HEK293 (cell line): ENCODE measurements around the gene CHIT1.

Source experiments
- CTCF ChIA-PET: fragments of 350-600 bp; formaldehyde crosslinking; extraction: SDS; loops from one replicate; lab custom pipeline; 2021; ENCODE audit warnings: antibody characterized with exemption; lab: Yijun Ruan, JAX
- POLR2A ChIA-PET: fragments of 300-600 bp; formaldehyde crosslinking; extraction: SDS; loops from one replicate; lab custom pipeline; 2020; ENCODE audit warnings: antibody characterized with exemption, inconsistent platforms; lab: Yijun Ruan, JAX
- H3K27ac ChIP-seq: fragments of 200-500 bp; sonication (Bioruptor generic); 2 replicates; pipeline ENCODE4 v1.5.1; 2014; ENCODE audit warnings: low read depth, low read length, control low read depth, inconsistent platforms; ENCODE audit errors: extremely low read depth
- H3K36me3 ChIP-seq, 2 experiments: fragments of 200-500 bp in 1 of 2; sonication (Bioruptor generic) in 1 of 2; 1 replicate in 1 of 2; 2 replicates in 1 of 2; pipeline ENCODE4 v1.5.1; 2014 to 2017; ENCODE audit warnings: inconsistent platforms in 2 of 2, low read length in 2 of 2; ENCODE audit not compliant: control insufficient read depth in 2 of 2, insufficient read depth in 1 of 2
- H3K4me1 ChIP-seq: fragments of 200-500 bp; sonication (Bioruptor generic); 2 replicates; pipeline ENCODE4 v1.5.1; 2014; ENCODE audit warnings: mild to moderate bottlenecking, low read length, inconsistent platforms; ENCODE audit not compliant: control insufficient read depth, insufficient read depth
- H3K4me3 ChIP-seq: 2 replicates; pipeline ENCODE4 v1.5.1; 2011; ENCODE audit warnings: low read depth, mild to moderate bottlenecking, control low read depth, low read length, moderate library complexity
- H3K9me3 ChIP-seq: fragments of 200-500 bp; sonication (Bioruptor generic); 2 replicates; pipeline ENCODE4 v1.5.1; 2014; ENCODE audit warnings: low read depth, low read length, inconsistent platforms; ENCODE audit not compliant: control insufficient read depth, insufficient read depth
- MZF1 ChIP-seq: fragments of 450-650 bp; formaldehyde crosslinking; IDR thresholded peaks from 2 replicates; pipeline ENCODE4 v1.5.1; 2017; ENCODE audit warnings: missing biosample characterization, missing genetic modification characterization, borderline replicate concordance
- PRDM1 ChIP-seq: fragments of 450-650 bp; formaldehyde crosslinking; IDR thresholded peaks from 2 replicates; pipeline ENCODE4; 2016; ENCODE audit warnings: missing biosample characterization, missing genetic modification characterization
- PRDM2 ChIP-seq: fragments of 450-650 bp; formaldehyde crosslinking; IDR thresholded peaks from 2 replicates; pipeline ENCODE4 v1.5.1; 2016; ENCODE audit warnings: missing biosample characterization, missing genetic modification characterization, borderline replicate concordance
- REPIN1 ChIP-seq: fragments of 450-650 bp; formaldehyde crosslinking; IDR thresholded peaks from 2 replicates; pipeline ENCODE4 v1.5.1; 2017; ENCODE audit warnings: missing biosample characterization, missing genetic modification characterization, low read depth
- YY1 ChIP-seq: fragments of 450-650 bp; formaldehyde crosslinking; IDR thresholded peaks from 2 replicates; pipeline ENCODE4 v1.5.1; 2018; ENCODE audit warnings: missing biosample characterization, missing genetic modification characterization
- ZNF114 ChIP-seq: fragments of 450-650 bp; formaldehyde crosslinking; IDR thresholded peaks from 2 replicates; pipeline ENCODE4 v1.5.0; 2017; ENCODE audit warnings: missing biosample characterization, missing genetic modification characterization
- ZNF18 ChIP-seq: fragments of 450-650 bp; formaldehyde crosslinking; IDR thresholded peaks from 2 replicates; pipeline ENCODE4 v1.5.1; 2016; ENCODE audit warnings: missing biosample characterization, missing genetic modification characterization
- ZNF341 ChIP-seq: fragments of 450-650 bp; formaldehyde crosslinking; IDR thresholded peaks from 2 replicates; pipeline ENCODE4; 2016; ENCODE audit warnings: low read depth, missing biosample characterization, missing genetic modification characterization
- ZNF366 ChIP-seq: fragments of 450-650 bp; formaldehyde crosslinking; conservative IDR thresholded peaks from 2 replicates; pipeline ENCODE4 v1.5.1; 2016; ENCODE audit warnings: missing biosample characterization, missing genetic modification characterization
- ZNF488 ChIP-seq: fragments of 450-650 bp; formaldehyde crosslinking; IDR thresholded peaks from 2 replicates; pipeline ENCODE4 v1.5.1; 2016; ENCODE audit warnings: missing biosample characterization, missing genetic modification characterization
- ZNF596 ChIP-seq: fragments of 450-650 bp; IDR thresholded peaks from 2 replicates; pipeline ENCODE4 v1.5.0; 2018; ENCODE audit warnings: missing biosample characterization, mild to moderate bottlenecking, missing genetic modification characterization, moderate library complexity
- ZNF670 ChIP-seq: fragments of 450-650 bp; formaldehyde crosslinking; IDR thresholded peaks from 2 replicates; pipeline ENCODE4 v1.5.1; 2016; ENCODE audit warnings: missing biosample characterization, missing genetic modification characterization, low read depth
- ZNF677 ChIP-seq: fragments of 450-650 bp; IDR thresholded peaks from 2 replicates; pipeline ENCODE4 v1.5.0; 2018; ENCODE audit warnings: missing biosample characterization, mild to moderate bottlenecking, missing genetic modification characterization, moderate library complexity
- ZNF692 ChIP-seq: fragments of 450-650 bp; formaldehyde crosslinking; IDR thresholded peaks from 2 replicates; pipeline ENCODE4 v1.5.1; 2016; ENCODE audit warnings: missing biosample characterization, missing genetic modification characterization
- ZNF701 ChIP-seq: fragments of 450-650 bp; formaldehyde crosslinking; IDR thresholded peaks from 2 replicates; pipeline ENCODE4 v1.5.1; 2016; ENCODE audit warnings: missing biosample characterization, missing genetic modification characterization
- ZSCAN18 ChIP-seq: fragments of 450-650 bp; formaldehyde crosslinking; IDR thresholded peaks from 2 replicates; pipeline ENCODE4 v1.5.1; 2016; ENCODE audit warnings: missing biosample characterization, missing genetic modification characterization
- ZSCAN4 ChIP-seq: fragments of 450-650 bp; formaldehyde crosslinking; IDR thresholded peaks from 2 replicates; pipeline ENCODE4 v1.5.1; 2017; ENCODE audit warnings: missing biosample characterization, missing genetic modification characterization
- TF ChIP-seq, protein P1 (sequence below): fragments of 450-650 bp; formaldehyde crosslinking; optimal IDR thresholded peaks from 2 replicates; pipeline ENCODE3; 2016; ENCODE audit warnings: missing biosample characterization, mild to moderate bottlenecking, missing genetic modification characterization

Gene CHIT1

GRCh38 chr1:203213126-203213525 lies 16.3 kb downstream of the CHIT1 start:
- no peak for TF ChIP-seq PRDM1 (tag by site-specific recombination)
- TF ChIP-seq ZNF701 (tag by site-specific recombination) = no peak
- TF ChIP-seq ZNF677 (tag by site-specific recombination) = no peak
- no peak for TF ChIP-seq ZNF341 (tag by site-specific recombination)
- no peak for TF ChIP-seq ZSCAN4 (tag by site-specific recombination)
- no peak for TF ChIP-seq ZNF366
- TF ChIP-seq ZNF596 (tag by site-specific recombination) = no peak
- Histone ChIP-seq H3K36me3 (no peaks in the 10 kb centered on the region), H3K27ac (no peak overlapping the region), H3K9me3 (no peaks in the 10 kb centered on the region), H3K4me3 (no peak overlapping the region), H3K4me1 (no peaks in the 10 kb centered on the region)
- ChIA-PET POLR2A (no interaction called here), CTCF (interaction anchor here (0.7 to 13.0 kb wide), 4 partner anchors 95 to 578 kb away, joined by 3 to 293 read pairs (median 6); no protein-coding TSS in a partner anchor)

- Histone ChIP-seq H3K4me1 (no peaks in the 10 kb centered on the region), H3K36me3 (no peaks in the 10 kb centered on the region), H3K27ac (no peak overlapping the region), H3K9me3 (no peaks in the 10 kb centered on the region), H3K4me3 (no peak overlapping the region)
- POLR2A ChIA-PET = no interaction called here
- CTCF ChIA-PET = interaction anchor here (0.6 to 13.0 kb wide), 6 partner anchors 39 to 172 kb away, joined by 3 to 293 read pairs (median 6); no protein-coding TSS in a partner anchor
- no peak for TF ChIP-seq YY1 (tag by site-specific recombination)
- no peak for TF ChIP-seq ZNF114 (tag by site-specific recombination)
- TF ChIP-seq ZNF18 (tag by site-specific recombination) = no peak
- TF ChIP-seq ZNF670 = no peak
- TF ChIP-seq ZNF488 = no peak
- no peak for TF ChIP-seq MZF1 (tag by site-specific recombination)
- no peak for TF ChIP-seq REPIN1 (tag by site-specific recombination)
- TF ChIP-seq PRDM2 (tag by site-specific recombination) = no peak
- TF ChIP-seq, protein P1, sequence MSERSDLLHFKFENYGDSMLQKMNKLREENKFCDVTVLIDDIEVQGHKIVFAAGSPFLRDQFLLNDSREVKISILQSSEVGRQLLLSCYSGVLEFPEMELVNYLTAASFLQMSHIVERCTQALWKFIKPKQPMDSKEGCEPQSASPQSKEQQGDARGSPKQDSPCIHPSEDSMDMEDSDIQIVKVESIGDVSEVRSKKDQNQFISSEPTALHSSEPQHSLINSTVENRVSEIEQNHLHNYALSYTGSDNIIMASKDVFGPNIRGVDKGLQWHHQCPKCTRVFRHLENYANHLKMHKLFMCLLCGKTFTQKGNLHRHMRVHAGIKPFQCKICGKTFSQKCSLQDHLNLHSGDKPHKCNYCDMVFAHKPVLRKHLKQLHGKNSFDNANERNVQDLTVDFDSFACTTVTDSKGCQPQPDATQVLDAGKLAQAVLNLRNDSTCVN (tag by site-specific recombination) = no peak
- TF ChIP-seq ZSCAN18 (tag by site-specific recombination) = no peak
- TF ChIP-seq ZNF692 (tag by site-specific recombination) = no peak
Observed at GRCh38 chr1:203211812-203212211, 17.7 kb downstream of the CHIT1 start.
